GM19240 (cell line): ENCODE data around the gene LMO7.
"Not testable (repeated sequence)": the region's sequence is repeated elsewhere in the genome, so short reads cannot be mapped to it uniquely, and the experiment has no call there.

ENCODE experiments used
- DNase-seq: peaks from one replicate; pipeline ENCODE4 v3.0.0; 2011; ENCODE audit warnings: low spot score; ENCODE audit not compliant: insufficient read length

The LMO7 gene

DNA sequence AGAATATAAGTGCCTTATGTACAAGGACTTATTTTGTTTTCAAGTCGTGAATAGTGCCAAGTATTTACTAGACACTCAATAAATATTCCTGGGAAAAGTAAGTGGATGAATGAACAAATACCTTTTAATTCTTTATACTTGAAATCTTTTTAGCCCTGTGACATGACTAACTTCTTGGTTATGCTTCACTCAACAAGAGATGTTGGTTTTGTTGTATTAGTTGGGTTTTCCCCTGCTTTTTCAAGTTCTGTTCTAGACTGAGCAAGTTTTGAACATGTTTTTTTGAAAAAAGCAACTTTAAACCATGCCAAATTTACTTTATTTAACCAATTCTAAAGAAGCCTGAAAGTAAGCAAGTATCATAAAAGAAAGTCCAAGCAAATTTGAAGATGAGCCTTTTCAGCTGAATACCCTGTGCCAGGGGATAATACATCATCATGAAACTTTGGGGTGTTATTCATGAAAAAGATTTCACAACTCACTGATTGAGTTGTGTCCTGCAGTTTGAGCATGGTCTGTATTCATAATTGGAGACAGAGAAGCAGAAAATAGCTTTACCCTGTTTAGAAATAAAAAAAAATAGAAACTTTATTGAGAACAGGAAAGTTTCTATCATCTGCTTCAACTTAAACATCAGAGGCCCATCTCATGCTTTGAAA is 11.1 kb downstream of the LMO7 start:
- no peak for DNase-seq

DNA sequence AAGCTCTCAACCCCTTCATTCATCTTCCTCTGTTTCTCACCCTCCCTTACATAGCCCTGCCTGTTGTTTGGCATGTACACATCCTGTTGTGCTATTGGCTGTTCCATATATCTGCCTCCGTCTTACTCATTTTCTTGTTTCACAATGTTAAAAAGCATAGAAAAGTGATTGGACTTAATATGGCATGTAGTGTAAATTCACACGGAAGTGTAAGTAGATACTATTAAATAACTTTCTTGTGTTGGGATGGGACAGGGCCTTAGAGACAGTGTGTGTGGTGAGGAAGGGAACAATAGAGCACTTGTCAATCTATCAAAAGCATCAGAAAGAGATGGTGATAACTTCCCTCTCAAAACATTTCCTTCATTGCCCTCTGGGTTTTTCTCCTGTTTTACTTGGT is 12.3 kb downstream of the LMO7 start:
- no peak for DNase-seq

DNA sequence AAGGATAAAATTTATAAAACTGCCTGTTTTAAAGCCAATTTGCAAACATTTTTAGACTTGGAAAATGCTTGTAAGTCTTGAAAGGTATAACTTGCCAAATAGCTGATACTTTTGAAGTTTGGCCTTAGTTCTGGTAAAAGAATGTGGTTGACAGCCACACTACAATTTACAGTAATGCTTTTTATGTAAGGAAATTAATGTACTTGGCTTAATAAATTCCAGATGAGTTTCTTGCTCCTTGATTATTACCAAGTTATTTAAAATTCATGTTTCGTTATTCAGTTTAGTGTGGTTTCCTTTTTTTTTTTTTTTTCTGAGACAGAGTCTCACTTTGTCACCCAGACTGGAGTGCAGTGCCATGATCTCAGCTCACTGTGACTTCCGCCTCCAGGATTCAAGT is 14.9 kb downstream of the LMO7 start:
- no peak for DNase-seq

DNA sequence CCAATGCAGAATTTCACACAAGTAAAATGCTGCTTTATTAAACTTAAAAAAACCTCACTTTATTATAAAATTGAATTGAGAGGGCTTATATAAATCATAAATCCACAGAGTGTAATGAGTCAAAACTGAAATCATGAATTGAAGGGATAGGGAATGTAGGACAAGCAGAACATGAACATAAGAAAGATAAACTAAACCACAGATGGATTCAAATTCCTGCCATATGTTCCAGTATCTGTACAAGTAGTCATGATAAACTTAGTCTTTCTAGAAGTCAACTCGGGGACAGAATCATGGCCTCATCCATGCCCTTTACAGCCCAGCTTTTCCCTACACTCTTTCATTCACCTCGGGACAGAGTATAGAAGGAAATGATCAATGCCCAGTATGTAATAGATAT is 16.6 kb downstream of the LMO7 start:
- DNase-seq = no peak

DNA sequence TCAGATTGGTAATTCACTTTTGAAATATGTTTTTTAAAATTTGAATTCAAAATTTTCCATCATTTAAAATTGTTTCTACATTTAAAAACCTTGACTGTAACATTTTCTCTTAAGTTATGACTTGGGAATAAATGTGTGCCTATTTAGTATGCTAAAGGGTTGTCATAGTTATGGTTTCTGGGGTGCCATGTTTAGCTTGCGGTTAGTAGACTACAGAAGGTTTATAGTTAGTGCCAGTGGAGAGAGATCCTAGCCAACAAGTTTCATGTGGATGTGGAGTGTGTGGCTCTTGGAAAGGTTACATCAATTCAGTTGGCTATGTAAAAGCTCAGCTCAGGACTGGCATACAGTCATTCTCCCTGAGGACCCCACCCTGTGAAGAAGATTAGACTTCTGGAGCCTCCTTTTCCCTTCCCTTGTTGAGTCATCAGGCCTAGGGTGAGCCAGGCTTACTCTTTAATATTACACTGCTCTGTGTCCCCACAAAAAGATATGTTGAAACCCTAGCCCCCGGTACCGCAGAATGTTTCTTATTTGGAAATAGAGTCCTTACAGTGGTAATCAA is 20.4 kb downstream of the LMO7 start:
- DNase-seq = no peak

DNA sequence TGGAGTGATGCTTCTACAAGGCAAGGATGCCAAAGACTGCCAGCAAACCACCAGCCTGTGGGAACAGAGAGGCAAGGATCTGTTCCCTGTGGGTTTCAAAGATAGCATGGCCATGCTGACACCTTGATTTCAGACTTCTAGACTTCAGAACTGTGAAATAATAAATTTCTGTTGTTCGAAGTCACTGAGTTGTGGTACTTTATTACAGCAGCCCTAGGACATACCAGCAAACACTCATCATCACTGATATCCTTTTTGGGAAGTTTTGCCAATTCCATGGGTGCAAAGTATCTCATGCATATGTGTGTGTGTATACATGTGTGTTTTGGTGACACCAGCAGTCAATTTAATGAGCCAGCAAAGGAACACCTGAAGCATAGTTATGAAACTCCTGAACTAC is 21.0 kb downstream of the LMO7 start:
- no peak for DNase-seq

DNA sequence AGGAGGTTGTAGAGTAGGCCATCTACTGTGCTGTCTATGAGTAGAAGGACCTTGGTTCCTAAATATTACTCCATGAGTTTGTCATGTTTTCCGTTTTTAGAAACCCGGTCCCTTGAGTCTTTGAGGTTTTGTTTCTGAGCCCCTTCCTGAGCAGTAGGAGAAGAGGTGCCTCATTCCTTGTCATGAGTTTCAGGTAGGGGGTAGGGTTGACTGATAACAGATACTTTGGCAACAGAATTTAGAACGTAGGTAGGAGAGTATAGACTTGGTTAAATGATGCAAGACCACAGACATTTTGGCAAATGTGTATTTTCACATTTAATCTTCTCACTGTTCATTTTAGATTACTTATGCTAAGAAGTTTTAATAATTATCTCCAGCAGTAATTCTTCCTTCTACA is 24.6 kb downstream of the LMO7 start:
- no peak for DNase-seq

DNA sequence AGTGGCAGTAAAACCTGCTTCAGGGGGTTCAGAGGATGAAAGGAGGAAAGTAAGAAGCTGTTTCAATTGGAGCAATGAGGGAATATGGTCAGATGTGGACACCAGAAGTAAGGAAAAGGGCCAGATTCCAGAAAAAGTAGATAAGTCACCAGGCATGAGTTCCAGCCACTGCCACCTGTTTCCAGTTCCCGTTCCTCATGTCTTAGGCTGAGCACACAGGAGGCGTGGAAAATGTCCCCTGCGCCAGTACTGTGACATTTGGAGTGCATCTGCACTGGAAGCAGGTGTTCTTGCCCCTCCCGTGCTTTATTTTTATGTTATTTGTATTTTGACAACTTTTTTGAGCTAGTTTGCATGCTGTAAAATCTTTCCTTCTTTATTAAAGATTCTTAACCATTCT is 25.3 kb downstream of the LMO7 start:
- DNase-seq = no peak

DNA sequence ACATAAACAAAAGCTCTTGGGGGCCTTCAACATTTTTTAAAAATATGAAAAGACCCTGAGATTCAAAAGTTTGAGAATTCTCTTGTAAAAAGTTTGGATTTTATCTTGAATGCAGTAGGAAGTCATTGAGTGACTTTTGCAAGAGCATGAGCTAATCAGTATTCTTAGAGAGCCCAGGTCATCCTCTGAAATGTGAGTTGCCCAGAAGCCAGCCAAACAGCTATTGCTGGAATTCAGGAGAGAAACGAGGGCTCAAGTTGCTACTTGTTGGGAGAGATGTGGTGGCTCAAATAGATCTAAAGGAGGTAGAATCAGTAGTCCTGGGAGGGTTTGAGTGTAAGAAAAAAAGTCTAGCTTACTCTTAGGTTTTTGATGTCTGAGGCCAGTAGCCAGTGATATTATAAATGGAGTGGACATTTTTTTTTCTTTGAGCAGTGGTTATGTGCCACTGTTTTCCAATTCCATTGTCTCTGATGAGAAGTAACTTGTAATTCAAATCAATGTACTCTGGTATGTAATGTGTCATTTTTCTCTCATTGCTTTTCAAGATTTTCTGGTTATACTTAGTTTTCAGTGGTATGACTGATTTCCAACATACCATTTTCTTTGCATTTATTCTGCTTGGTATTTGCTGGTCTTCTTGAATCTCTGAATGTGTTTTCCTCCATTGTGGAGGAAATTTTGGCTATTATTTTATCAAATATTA is 30.7 kb downstream of the LMO7 start:
- DNase-seq = no peak

DNA sequence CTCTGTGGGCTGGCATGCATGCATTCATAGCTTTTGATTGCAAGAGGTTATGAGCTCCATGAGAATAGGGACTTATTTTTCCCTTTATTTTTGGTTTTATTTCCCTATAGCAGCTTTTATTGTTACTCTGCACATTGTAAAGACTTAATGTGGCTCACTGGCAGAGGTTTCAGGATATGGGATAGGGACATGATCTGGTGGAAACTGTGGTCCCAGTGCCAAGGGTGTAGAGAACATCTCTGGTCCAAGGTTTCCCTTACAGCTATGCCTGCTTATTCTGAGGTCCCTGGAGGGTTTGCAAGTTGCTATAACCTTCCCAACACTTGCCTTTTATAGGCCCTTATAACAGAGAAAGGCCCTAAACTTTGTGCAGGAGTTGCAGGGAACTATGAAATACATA is 33.6 kb downstream of the LMO7 start:
- DNase-seq = no peak

DNA sequence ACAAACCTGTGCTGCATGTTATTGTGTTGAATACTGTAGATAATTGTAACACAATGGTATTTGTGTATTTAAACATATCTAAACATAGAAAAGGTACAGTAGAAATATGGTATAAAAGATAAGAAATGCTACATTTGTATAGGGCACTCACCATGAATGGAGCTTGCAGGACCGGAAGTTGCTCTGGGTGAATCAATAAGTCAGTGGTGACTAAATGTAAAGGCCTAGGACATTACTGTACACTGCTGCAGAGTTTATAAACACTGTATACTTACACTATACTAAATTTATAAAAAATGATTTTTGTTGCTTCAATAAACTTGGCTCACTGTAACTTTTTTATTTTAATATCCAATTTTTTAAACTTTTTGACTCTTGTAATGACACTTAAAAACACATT is 34.4 kb downstream of the LMO7 start:
- no peak for DNase-seq

DNA sequence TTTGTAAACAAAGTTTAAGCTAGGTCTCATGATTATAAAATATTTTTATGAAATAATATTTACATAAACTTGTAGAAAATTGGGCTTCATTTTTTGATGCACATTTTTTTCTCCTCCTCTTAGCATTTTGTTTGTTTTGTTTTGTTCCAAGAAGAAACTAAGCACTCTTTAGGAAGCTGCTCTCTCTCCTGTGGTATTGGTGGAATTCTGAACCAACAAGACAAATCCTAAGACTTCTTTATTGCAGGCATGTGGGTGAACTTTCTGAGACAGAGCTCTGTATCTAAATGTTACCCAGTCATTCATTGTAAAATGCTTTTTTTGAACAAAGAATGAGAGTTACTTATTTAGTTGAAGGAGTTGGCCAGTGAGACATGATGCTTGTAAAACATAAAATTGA is 39.3 kb downstream of the LMO7 start:
- no peak for DNase-seq

DNA sequence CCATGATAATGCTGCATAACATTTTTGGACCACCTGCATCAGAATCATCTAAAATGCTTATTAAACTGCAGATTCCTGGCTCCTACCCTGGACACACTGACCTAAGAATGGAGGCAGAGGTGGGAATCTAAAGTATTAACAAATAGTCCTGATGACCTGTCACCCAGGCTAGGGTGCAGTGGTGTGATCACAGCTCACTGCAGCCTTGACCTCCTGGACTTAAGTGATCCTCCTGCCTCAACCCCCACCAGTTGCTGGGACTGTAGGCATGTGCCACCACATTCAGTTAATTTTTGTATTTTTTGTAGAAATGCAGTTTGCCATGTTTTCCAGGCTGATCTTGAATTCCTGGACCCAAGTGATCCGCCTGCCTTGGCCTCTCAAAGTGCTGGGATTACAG is 43.3 kb downstream of the LMO7 start:
- no peak for DNase-seq

DNA sequence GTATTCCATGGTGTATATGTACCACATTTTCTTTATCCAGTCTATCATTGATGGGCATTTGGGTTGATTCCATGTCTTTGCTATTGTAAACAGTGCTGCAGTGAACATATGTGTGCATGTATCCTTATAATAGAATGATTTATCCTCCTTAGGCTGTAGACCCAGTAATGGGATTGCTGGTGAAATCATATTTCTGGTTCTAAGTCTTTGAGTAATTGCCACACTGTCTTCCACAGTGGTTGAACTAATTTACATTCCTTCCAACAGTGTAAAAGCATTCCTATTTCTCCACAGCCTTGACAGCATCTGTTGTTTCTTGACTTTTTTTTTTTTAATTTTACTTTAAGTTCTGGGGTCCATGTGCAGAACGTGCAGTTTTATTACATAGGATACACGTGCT is 44.1 kb downstream of the LMO7 start:
- not testable (repeated sequence) for DNase-seq

DNA sequence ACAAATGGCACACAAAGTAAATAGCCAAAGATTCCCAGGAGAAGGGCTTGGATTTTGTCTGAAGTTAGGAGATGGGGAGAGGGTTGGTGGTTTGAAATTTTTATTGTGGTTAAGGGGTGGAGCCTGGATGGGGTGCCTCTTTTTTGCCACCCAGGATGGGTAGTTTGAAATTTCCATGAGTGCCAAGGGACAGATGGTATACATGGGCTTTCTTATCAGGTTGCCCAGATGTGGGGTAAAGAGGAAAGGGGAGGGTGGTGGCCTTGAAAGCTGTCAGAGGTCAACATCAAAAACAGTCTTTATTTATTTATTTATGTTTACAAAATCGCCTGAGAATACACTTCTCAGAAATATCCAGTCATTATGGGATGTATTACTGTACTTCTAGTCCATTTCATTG is 46.2 kb downstream of the LMO7 start:
- no peak for DNase-seq

DNA sequence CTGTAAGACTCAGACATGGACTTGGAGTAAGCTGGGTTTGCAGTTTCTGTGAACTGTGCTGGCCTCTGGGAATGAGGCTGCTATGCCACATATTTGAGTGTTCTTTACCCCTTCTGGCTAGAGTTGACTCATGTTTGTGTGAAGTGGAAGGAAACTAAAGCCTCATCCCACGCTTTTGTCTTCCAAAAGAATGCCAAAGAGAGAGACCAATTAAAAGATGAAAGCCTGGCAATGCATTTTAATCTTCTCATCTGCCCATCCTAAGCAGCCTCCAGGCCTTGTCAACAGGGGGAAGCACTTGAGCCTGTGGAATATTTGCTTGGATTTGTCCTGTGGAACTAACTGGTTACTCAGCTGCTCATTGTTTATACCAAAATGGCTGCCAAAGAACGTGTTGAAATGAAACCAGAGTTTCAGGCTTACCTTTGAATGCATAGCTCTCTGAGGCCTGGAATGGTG is 49.1 kb downstream of the LMO7 start:
- no peak for DNase-seq

DNA sequence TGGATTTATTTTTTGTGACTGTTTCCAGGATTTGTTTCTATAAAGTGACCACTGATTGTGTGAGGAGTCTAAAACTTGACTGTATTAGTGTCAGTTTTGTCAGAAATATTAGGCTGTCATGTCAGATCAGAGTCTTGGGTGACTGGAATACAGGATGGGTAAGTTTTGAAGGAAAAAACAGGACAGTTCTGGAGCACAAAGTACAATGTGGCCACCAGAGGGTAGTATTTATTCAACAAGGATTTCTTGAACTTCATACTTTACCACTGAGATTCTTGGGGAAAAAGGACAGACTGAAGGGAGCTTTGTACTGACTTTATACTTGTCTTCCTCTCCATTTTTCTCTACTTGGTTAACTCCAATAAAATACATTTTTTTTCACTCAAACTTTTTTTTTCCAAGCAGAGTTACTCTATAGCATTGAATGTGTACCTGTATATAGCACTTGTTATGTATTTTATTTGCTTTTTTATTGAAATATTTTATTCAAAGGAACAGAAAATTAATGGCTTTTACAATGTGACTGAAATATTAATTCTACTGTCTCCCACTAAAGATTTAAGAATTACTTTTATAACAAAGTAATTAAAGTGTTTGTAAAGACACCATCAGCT is 51.1 kb downstream of the LMO7 start:
- DNase-seq = no peak

DNA sequence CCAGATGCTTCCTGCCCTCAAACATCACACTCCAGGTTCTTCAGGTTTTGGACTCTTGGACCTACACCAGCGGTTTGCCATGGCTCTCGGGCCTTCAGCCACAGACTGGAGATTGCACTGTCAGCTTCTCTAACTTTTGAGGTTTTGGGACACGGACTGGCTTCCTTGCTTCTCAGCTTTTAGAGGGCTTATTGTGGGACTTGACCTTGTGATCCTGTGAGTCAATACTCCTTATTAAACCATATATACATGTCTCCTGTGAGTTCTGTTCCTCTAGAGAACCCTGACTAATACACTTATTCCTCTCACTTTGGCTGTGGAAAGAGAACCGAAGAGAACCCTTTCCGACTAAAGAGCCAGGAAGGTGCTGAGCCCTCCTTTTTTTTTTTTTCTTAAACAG is 53.6 kb downstream of the LMO7 start:
- no peak for DNase-seq

DNA sequence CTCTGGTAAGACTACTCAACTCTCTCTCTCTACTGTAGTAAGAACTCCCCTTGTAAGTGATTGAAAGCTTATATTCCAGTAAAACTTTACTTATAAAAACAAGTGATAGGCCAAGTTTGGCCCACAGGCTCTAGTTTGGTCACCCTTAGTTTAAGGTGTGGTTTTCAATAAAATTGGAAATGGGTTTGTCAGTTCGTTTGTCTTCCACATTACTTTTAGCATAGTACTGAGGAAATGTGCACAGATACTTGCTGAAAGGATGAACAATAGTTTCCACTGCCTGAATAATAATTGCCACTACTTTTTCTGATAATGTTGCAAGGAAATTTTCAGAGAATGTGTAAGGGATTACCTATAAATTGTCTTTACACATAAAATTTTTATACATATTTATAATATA is 54.5 kb downstream of the LMO7 start:
- DNase-seq = no peak

DNA sequence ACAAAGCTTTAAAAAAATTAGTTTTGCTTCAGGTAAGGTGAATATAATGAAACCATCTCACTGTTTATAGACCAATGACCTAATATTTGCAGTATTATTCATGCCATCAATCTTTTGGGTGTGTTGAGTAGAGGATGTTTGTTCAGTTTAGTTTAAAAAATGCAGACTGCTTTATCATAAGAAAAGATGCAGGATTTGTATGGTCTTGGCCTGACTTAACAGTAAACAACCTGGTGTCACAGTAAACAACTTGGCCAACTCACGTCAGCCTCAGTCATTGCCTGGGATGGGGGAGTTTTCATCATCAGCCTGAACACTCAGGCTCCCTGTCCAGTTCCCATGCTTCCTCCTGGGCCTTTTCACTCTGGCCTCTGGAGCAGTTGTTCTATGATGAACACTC is 55.1 kb downstream of the LMO7 start:
- DNase-seq = no peak

DNA sequence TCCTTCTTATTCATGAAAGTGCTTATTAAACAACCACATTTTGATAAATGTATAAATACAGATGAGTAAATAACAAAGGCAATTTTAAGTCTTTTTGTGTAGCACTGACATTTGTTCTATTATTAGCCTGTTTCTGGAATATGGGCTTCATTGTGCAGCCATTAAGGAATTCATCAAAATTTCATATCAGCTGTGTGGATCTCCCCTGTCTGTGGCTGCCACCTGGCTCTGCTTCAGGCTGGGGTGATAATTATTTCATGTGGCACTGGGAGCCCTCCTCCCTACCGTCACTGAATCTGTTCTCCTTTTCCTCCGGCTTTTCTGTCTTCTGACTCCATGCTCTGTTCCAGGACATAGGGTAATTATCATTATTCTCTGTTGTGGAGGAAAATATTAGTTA is 57.1 kb downstream of the LMO7 start:
- no peak for DNase-seq

DNA sequence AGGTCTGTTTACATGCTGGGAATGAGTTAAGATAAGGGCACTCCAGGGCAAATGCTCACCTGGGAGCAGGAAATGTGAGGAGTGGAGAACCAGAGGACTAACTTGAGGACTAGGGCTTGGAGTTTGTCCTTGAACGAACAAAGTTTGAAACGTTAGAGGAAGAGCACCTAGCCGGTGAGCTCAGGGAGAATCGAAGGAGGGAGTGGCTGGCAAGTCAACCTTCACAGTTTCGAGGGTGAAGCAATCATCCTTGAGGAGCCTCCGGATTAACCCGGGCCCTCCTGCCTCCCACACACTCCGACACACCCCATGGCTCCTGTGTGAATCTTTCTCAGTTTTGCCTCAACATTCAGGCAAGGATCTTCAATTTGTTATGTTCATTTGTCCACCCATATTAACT is 58.6 kb downstream of the LMO7 start:
- no peak for DNase-seq

DNA sequence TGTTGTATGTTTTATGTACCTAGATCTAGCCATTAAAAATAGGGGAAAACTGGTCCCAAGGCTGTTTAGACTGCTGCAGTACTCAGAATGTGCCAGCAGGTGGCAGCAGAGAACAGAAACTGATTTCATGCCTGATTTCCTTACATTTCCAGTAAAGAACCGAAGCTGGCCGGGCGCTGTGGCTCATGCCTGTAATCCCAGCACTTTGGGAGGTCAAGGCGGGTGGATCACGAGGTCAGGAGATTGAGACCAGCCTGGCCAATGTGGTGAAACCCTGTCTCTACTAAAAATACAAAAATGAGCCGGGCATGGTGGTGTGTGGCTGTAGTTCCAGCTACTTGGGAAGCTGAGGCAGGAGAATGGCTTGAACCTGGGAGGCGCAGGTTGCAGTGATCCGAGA is 59.8 kb downstream of the LMO7 start:
- not testable (repeated sequence) for DNase-seq
